MM.1S (cell line): ENCODE results near the gene TTC22.

Experiments
- EZH2phosphoT487 ChIP-seq: fragments of 300-600 bp; sonication (generic); IDR thresholded peaks from 2 replicates; pipeline ENCODE4 v1.6.1; 2018; ENCODE audit warnings: antibody characterized with exemption, low read length
- TF ChIP-seq, protein P1 (sequence below): fragments of 300-600 bp; sonication (generic); IDR thresholded peaks from 2 replicates; pipeline ENCODE4 v1.5.1; 2016; ENCODE audit warnings: antibody characterized with exemption, low read length, mixed read lengths

DNA sequence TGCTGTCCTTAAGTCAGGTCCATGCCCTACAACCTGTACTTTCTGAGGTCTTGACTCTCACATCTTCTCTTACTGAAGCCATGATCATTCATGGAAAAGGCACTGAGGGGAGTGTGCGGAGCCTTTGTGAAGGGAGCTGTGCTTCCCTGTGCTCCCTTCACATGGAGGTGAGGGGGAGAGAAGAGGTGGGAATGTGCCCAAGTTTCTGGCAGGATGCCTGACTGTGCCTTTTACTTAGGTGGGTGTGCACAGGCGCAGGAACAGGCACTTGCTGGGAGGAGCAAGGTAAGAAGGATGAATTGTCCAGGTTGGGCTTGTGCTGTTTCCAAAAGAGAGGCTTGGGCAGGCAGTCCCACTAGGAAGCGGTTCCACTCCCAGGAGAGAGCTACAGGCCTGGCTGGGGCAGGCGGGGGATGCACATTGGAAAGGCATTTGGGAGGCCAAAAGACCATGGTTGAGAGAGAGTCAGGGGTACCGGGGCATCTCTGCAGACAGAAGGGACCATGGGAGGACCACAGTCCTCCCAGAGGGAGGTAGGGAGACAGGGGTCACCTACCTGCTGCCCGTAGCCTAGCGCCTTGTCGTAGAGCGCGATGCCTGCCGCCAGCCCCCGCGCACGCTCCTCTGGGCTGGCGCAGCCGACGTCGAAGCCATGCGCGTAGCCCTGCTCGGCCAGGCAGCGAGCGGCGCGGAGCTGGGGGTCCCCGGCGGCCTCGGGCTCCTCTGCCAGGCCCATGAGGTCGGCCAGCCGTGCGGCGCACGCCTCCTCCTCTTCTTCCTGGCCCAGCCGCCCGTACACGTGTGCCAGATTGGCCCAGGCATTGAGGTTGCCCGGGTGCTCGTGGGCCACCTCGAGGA lies 853 bp downstream of the TTC22 start:
- no peak for TF ChIP-seq EZH2phosphoT487
- TF ChIP-seq, protein P1, sequence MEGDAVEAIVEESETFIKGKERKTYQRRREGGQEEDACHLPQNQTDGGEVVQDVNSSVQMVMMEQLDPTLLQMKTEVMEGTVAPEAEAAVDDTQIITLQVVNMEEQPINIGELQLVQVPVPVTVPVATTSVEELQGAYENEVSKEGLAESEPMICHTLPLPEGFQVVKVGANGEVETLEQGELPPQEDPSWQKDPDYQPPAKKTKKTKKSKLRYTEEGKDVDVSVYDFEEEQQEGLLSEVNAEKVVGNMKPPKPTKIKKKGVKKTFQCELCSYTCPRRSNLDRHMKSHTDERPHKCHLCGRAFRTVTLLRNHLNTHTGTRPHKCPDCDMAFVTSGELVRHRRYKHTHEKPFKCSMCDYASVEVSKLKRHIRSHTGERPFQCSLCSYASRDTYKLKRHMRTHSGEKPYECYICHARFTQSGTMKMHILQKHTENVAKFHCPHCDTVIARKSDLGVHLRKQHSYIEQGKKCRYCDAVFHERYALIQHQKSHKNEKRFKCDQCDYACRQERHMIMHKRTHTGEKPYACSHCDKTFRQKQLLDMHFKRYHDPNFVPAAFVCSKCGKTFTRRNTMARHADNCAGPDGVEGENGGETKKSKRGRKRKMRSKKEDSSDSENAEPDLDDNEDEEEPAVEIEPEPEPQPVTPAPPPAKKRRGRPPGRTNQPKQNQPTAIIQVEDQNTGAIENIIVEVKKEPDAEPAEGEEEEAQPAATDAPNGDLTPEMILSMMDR = no peak
